ENCODE results near the gene MYH11.

DNA sequence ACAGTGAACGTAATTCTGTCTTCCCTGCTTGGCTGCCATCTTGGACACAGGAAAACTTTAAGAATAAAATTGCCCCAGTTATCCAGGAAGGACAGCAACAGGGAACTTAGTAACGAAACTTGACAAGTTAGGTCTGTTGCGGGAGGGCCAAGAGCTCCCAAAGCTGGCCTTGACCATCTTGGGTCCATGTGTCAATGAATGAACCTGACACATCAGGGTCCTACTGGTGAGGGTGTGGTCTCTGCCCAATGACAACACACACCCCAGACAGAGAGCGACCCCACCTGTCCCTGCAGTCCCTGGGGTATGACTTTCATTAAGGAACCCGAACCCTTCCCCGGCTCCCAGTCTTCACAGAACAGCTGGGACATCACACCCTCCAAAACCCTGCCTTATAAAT is 110.5 kb downstream of the MYH11 start:
- TF ChIP-seq POLR2A (IDR thresholded peaks at IDR 0.05): no peak
- TF ChIP-seq, protein P1, sequence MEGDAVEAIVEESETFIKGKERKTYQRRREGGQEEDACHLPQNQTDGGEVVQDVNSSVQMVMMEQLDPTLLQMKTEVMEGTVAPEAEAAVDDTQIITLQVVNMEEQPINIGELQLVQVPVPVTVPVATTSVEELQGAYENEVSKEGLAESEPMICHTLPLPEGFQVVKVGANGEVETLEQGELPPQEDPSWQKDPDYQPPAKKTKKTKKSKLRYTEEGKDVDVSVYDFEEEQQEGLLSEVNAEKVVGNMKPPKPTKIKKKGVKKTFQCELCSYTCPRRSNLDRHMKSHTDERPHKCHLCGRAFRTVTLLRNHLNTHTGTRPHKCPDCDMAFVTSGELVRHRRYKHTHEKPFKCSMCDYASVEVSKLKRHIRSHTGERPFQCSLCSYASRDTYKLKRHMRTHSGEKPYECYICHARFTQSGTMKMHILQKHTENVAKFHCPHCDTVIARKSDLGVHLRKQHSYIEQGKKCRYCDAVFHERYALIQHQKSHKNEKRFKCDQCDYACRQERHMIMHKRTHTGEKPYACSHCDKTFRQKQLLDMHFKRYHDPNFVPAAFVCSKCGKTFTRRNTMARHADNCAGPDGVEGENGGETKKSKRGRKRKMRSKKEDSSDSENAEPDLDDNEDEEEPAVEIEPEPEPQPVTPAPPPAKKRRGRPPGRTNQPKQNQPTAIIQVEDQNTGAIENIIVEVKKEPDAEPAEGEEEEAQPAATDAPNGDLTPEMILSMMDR (IDR thresholded peaks at IDR 0.05 in 4 of 5, conservative IDR thresholded peaks at IDR 0.05 in 1 of 5): no peak

Measured in gastrocnemius medialis (tissue), 4 donors.